OCI-LY1 (cell line): ENCODE data around the gene C20orf144.

Experiments
- H2AFZ ChIP-seq: fragments of 200-600 bp; sonication (generic), shearing (Covaris generic); 2 replicates; pipeline ENCODE4 v1.6.0; 2014; ENCODE audit warnings: antibody characterized with exemption, mild to moderate bottlenecking, low read length
- H3F3A ChIP-seq: fragments of 200-600 bp; sonication (generic), shearing (Covaris generic); 2 replicates; pipeline ENCODE4 v1.6.0; 2014; ENCODE audit warnings: mild to moderate bottlenecking, antibody characterized with exemption, low read length, moderate library complexity; ENCODE audit not compliant: insufficient read depth
- H3K27ac ChIP-seq: fragments of 200-600 bp; sonication (generic); 2 replicates; pipeline ENCODE4 v1.5.1; 2014; ENCODE audit warnings: low read length, mixed run types, mild to moderate bottlenecking, low read depth; ENCODE audit not compliant: poor library complexity, severe bottlenecking
- H3K27me3 ChIP-seq: fragments of 200-600 bp; sonication (generic); 2 replicates; pipeline ENCODE4 v1.6.0; 2014; ENCODE audit warnings: antibody characterized with exemption, mild to moderate bottlenecking, low read length, moderate library complexity; ENCODE audit not compliant: insufficient read depth
- H3K36me3 ChIP-seq: fragments of 200-600 bp; sonication (generic); 2 replicates; pipeline ENCODE4 v1.6.1; 2014; ENCODE audit warnings: mild to moderate bottlenecking, antibody characterized with exemption, low read length, moderate library complexity, mixed read lengths; ENCODE audit not compliant: insufficient read depth
- H3K4me1 ChIP-seq: fragments of 200-600 bp; sonication (generic); 2 replicates; pipeline ENCODE4 v1.5.1; 2014; ENCODE audit warnings: mild to moderate bottlenecking, low read length, moderate library complexity; ENCODE audit not compliant: insufficient read depth, severe bottlenecking
- H3K4me2 ChIP-seq: fragments of 200-600 bp; sonication (generic), shearing (Covaris generic); 2 replicates; pipeline ENCODE4 v1.6.1; 2014; ENCODE audit warnings: low read length
- H3K4me3 ChIP-seq: fragments of 200-600 bp; sonication (generic); 2 replicates; pipeline ENCODE4 v1.5.1; 2014; ENCODE audit warnings: low read length, low read depth, mild to moderate bottlenecking, mixed read lengths; ENCODE audit not compliant: poor library complexity, severe bottlenecking
- H3K79me2 ChIP-seq: fragments of 200-600 bp; shearing (Covaris generic); 2 replicates; pipeline ENCODE4 v1.6.1; 2016; ENCODE audit warnings: mixed run types, low read length, mixed read lengths; ENCODE audit not compliant: insufficient read depth
- H3K9ac ChIP-seq: fragments of 200-600 bp; sonication (generic), shearing (Covaris generic); 2 replicates; pipeline ENCODE4 v1.6.1; 2014; ENCODE audit warnings: mild to moderate bottlenecking, low read length, mixed read lengths
- H3K9me2 ChIP-seq: fragments of 200-600 bp; sonication (generic), shearing (Covaris generic); 2 replicates; pipeline ENCODE4 v1.6.1; 2014; ENCODE audit warnings: low read depth, mild to moderate bottlenecking, low read length, mixed read lengths
- H3K9me3 ChIP-seq: fragments of 200-600 bp; shearing (Covaris generic); 2 replicates; pipeline ENCODE4 v1.6.1; 2014; ENCODE audit warnings: low read length, mixed read lengths
- H4K20me1 ChIP-seq: fragments of 200-600 bp; sonication (generic), shearing (Covaris generic); 2 replicates; pipeline ENCODE4 v1.6.0; 2016; ENCODE audit warnings: mild to moderate bottlenecking, low read length; ENCODE audit not compliant: insufficient read depth
- EZH2 ChIP-seq: fragments of 200-600 bp; sonication (generic), shearing (Covaris generic); IDR thresholded peaks from 2 replicates; pipeline ENCODE4 v1.8.0; 2017; ENCODE audit warnings: borderline replicate concordance, mixed run types, mild to moderate bottlenecking, antibody characterized with exemption, low read length, moderate library complexity, mixed read lengths
- TF ChIP-seq, protein P1 (sequence below): fragments of 200-600 bp; sonication (generic), shearing (Covaris generic); IDR thresholded peaks from 2 replicates; pipeline ENCODE4 v1.5.1; 2017; ENCODE audit warnings: mild to moderate bottlenecking, antibody characterized with exemption, low read length, moderate library complexity, mixed read lengths

C20orf144 gene

DNA sequence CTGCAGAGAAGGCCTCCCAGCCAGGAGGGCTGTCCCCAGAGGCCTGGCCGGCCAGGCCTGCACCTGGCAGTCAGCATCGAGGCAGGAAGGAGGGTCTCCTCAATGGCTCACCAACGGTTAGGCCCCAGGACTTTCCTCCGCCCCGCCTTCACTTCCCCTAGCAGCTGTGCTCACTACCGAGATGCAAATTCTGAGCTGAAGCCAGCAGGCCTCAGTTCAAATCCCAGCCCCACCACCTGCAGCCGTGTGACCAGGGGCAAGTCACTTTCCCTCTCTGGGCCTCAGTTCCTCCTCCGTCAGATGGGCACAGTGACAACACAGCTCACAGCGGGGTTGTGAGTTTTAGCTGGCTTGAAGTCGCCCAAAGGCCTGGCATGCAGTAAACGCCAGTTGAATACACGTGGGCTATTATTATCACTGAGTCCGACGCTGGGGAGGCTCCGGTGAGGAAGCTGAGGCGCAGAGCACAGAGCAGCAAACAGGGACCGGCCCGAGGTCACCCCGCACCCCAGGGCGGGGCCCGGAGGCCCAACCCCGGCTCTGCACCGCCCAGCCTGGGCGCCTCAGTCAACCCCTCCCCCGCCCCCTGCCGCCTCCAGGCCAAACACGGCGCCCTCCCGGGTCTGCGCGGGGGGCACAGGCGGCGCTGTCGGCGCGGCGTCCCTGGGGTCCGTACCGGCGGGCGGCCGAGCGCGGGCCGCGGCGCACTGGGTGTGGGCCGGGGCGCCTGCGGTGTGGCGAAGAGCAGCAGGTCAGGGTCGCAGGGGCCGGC, 23.4 kb downstream of the C20orf144 start:
- no peak overlapping the region for H2AFZ ChIP-seq
- peaks cover 26% of the 10 kb centered on the region for H3K79me2 ChIP-seq
- H3K4me1 ChIP-seq: peaks cover 87% of the 10 kb centered on the region

DNA sequence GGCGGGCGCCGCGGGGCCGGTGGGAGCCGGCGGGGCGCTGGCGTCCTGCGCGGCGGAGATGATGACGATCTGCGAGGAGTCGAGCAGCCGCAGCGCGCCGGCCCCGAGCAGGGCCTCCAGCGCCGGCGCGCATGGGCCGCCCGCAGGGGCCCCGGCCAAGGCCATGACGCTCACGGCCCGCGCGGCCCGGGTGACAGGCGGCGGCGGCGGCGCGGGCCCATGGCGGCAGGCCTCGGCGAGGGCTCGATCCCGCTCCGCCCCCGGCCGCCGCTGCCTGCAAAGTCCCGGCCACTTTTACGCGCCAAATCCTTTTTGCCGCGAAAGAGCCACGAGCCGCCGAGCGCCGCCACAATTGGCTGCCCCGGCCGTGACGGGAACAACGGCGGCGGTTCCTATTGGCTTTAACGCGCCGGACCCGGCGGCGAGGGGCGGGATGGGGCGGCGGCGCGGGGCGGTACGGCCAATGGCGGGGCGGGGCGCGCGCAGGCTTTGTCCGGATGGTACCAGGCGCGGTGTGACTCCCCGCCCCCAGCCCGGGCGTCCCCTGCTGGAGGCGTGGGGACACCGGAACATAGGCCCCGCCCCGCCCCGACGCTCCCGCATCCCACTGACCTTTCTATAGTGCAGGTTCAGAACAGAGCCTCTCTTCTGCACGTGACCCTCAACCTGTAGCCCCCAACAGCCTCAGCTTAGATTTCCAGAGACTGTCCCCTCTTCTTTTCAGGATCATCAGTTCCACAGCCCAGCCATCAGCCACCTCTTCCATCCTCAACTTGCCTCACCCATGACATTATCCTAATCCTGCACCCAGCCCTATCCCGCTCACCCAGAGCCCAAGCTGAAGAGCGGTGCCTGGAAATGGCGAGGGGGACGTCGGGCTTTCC, 24.2 kb downstream of the C20orf144 start, which contains the start of gene E2F1:
E2F1 (minus strand) TSS at position 286 of the 884 bp plus-strand sequence; CDS start at position 165, 121 bp downstream.
- no peak within 1 kb of the TSS for H2AFZ ChIP-seq
- H3K4me2 ChIP-seq: peak within 1 kb of the TSS; percentile 88
- no peaks in the 10 kb centered on the region for H3K27me3 ChIP-seq
- H3K36me3 ChIP-seq: 0 out of 2 replicates have a peak, but pooled peaks cover 7% of the 10 kb centered on the region
- H3F3A ChIP-seq: no peaks in the 10 kb centered on the region
- peaks cover 26% of the 10 kb centered on the region for H3K79me2 ChIP-seq
- peak within 1 kb of the TSS; percentile 75 for H3K4me3 ChIP-seq
- no peaks in the 10 kb centered on the region for H4K20me1 ChIP-seq
- H3K9ac ChIP-seq: peak within 1 kb of the TSS; percentile 94
- peaks cover 79% of the 10 kb centered on the region for H3K4me1 ChIP-seq
- peak within 1 kb of the TSS; percentile 99 for H3K27ac ChIP-seq
- no peaks in the 10 kb centered on the region for H3K9me3 ChIP-seq
- no peaks in the 10 kb centered on the region for H3K9me2 ChIP-seq
- TF ChIP-seq, protein P1, sequence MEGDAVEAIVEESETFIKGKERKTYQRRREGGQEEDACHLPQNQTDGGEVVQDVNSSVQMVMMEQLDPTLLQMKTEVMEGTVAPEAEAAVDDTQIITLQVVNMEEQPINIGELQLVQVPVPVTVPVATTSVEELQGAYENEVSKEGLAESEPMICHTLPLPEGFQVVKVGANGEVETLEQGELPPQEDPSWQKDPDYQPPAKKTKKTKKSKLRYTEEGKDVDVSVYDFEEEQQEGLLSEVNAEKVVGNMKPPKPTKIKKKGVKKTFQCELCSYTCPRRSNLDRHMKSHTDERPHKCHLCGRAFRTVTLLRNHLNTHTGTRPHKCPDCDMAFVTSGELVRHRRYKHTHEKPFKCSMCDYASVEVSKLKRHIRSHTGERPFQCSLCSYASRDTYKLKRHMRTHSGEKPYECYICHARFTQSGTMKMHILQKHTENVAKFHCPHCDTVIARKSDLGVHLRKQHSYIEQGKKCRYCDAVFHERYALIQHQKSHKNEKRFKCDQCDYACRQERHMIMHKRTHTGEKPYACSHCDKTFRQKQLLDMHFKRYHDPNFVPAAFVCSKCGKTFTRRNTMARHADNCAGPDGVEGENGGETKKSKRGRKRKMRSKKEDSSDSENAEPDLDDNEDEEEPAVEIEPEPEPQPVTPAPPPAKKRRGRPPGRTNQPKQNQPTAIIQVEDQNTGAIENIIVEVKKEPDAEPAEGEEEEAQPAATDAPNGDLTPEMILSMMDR: peak; percentile 5; the same call in 1 of the 2 replicates
- TF ChIP-seq EZH2: no peak

More for the DNA sequence above, 23.4 kb downstream of the C20orf144 start:
- Histone ChIP-seq H3K27ac (peak overlapping the region; percentile 99), H3K9ac (peak overlapping the region; percentile 94), H3K36me3 (peaks cover 8% of the 10 kb centered on the region; the same call in 1 of the 2 replicates), H3K9me3 (no peaks in the 10 kb centered on the region), H4K20me1 (no peaks in the 10 kb centered on the region), H3K4me3 (peak overlapping the region; percentile 75), H3F3A (no peaks in the 10 kb centered on the region), H3K9me2 (no peaks in the 10 kb centered on the region), H3K4me2 (peak overlapping the region; percentile 88), H3K27me3 (no peaks in the 10 kb centered on the region)
- TF ChIP-seq, protein P1: no peak
- TF ChIP-seq EZH2: no peak

DNA sequence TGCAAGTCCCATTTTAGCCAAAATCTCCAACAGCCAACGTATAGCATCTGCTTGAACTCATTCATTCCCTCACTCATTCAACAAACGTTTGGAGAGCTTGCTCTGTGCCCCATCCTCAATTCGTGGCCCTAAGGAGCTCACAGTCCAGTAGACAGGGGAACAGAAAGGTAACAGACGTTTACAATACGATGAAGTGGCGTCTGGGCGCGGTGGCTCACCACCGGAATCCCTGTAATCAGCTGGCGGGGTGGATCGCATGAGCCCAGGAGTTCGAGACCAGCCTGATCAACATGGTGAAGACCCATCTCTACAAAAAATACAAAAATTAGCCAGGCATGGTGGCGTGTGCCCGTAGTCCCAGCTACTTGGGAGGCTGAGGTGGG, 24.8 kb downstream of the C20orf144 start:
- TF ChIP-seq EZH2: no peak
- TF ChIP-seq, protein P1: no peak
- Histone ChIP-seq H2AFZ (no peak overlapping the region), H3K9ac (peak overlapping the region; percentile 55), H3K27me3 (no peaks in the 10 kb centered on the region), H3K9me3 (no peaks in the 10 kb centered on the region), H3K4me1 (peaks cover 72% of the 10 kb centered on the region), H3F3A (no peaks in the 10 kb centered on the region), H3K36me3 (0 out of 2 replicates have a peak, but pooled peaks cover 7% of the 10 kb centered on the region), H4K20me1 (no peaks in the 10 kb centered on the region), H3K79me2 (peaks cover 26% of the 10 kb centered on the region), H3K27ac (peak overlapping the region; percentile 81), H3K9me2 (no peaks in the 10 kb centered on the region), H3K4me2 (peak overlapping the region; percentile 69), H3K4me3 (peak overlapping the region; percentile 51)
